CD4-positive, alpha-beta T cell treated with Interleukin-6 for 4 hours (primary cell): ENCODE data around the gene TAB2.

Experiments used
- DNase-seq: peaks from one replicate; pipeline ENCODE4 v3.0.0-alpha.2; 2020; ENCODE audit warnings: mixed read lengths

The TAB2 gene, protein sequence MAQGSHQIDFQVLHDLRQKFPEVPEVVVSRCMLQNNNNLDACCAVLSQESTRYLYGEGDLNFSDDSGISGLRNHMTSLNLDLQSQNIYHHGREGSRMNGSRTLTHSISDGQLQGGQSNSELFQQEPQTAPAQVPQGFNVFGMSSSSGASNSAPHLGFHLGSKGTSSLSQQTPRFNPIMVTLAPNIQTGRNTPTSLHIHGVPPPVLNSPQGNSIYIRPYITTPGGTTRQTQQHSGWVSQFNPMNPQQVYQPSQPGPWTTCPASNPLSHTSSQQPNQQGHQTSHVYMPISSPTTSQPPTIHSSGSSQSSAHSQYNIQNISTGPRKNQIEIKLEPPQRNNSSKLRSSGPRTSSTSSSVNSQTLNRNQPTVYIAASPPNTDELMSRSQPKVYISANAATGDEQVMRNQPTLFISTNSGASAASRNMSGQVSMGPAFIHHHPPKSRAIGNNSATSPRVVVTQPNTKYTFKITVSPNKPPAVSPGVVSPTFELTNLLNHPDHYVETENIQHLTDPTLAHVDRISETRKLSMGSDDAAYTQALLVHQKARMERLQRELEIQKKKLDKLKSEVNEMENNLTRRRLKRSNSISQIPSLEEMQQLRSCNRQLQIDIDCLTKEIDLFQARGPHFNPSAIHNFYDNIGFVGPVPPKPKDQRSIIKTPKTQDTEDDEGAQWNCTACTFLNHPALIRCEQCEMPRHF

DNA sequence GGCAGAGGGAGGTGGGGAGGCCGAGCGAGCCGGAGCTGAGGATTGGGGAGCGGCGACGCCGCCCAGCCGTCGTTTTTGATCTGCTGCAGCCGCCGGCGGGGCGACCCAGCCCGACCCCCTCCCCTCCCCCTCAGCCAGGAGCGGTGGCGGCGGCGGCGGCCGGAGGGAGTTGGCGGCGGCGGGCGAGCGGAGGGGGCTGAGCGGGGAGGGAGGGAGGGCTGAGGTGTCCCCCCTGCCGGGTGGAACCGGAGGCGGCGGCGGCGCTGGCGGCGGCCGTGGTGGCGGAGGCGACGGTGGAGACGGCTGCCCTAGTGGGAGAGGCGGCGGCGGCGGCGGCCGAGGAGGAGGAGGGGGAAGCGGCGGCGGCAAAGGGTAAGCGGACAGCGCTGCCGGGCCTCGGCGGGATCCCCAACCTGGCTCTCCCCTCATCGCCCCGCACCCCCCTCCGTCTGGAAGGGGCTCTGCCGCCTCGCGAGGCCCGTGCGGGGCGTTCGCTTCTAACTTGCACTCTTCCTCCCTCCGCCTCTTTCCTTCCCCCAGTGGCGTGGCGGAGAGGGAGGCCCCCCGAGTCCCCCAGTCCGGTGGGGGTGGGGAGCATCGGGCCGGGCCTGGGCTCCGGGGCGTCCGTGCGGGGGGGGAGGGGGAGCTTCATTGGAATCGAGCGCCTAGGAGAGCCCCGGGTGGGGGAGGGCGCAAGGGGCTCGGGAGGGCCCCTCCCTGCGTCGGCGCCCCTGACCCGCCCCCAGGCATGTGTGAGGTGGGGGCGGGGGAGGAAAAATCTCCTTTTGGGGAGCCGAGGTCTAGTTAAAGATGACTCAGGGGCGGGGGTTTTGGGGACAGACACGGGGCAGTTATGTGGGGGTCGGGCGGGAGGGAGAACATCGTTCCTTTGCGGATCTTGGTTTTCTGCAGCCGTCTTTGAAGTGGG is at the start of gene TAB2:
TAB2 (plus strand) TSS at position 69 of the 928 bp plus-strand sequence. CDS start 52,286 bp downstream, outside the sequence.
- DNase-seq = peak; percentile 77

GRCh38 chr6:149268146-149268545 is 49.4 kb upstream of the TAB2 start:
- DNase-seq = no peak

DNA sequence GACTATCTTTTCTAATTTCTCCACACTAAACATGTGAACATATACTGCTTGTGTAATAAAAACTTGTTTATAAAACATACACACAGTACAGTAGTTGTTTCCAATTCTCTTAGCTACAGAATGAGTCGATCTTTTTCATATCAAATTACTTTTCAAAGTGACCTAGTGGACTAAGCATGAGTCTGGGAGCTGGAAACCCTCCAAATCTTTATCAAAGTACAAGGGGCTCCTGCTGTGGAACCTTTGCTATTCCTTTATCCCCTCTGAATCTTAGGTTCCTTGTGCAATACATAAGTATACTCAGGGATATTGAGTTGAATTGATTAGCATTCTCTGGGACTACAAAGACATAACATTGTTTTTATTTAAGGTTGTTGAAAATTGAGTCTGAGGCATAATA is 48.7 kb upstream of the TAB2 start:
- no peak for DNase-seq

- DNase-seq = no peak
These were observed 46.9 kb upstream of the TAB2 start for GRCh38 chr6:149270616-149271015.

- DNase-seq = peak; percentile 72
These were observed 45.9 kb upstream of the TAB2 start for GRCh38 chr6:149271348-149272340.

GRCh38 chr6:149273318-149273717 is 44.2 kb upstream of the TAB2 start:
- DNase-seq = peak; percentile 15

DNA sequence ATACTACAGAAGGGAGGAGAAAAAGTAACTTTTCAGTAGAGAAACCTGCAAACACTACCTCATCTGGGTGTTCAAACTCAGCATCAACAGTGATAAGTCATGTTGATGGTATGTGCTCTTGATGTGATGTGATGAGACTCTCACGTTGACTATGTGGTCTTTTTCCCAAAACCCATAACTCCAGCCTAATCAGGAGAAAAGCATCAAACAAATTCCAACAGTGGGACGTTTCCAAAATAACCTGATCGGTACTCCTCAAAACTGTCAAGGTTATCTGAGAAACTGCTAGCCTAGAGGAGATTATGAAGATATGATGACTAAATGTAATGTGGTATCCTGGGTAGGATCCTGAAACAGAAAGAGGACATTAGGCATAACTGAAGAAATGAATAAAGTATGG is 41.9 kb upstream of the TAB2 start:
- DNase-seq = no peak

DNA sequence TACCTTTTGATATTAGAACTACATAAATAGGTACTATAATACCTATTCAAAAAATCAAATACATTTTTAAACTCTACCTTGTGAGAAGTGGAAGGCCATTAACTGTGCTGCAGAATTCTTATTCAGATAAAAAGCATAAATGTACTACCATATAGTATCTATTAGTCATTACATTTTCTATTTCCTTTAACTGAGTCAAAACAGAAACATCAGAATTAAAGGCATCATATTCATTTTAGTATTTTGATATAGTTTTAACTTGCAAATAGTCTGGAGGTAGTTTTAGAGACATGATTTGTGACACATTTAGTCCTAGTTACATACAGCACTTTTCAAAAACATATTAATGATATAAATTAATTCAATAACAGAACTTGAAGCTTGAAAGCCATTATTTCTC is 39.9 kb upstream of the TAB2 start:
- no peak for DNase-seq

GRCh38 chr6:149278997-149279396 is 38.5 kb upstream of the TAB2 start:
- no peak for DNase-seq

- no peak for DNase-seq
These were observed 32.6 kb upstream of the TAB2 start for GRCh38 chr6:149284904-149285303.

DNA sequence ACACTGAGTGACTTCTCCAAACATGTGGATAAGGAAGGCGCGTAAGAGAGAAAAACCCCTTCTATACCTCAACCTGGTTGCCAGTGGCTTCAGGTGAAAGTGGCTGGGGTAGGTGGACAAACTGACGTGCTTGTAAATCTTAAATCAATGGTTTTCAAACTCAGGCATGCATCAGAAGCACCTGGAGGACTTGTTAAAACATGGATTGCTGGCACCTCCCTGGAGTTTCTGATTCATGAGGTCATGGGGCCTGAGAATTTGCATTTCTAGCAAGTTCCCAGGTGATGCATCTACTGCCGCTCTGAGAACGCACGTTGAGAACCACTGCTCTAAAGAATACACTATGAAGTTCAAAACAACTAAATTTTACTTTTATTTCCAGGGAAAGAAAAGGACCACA is 31.9 kb upstream of the TAB2 start:
- DNase-seq = no peak

DNA sequence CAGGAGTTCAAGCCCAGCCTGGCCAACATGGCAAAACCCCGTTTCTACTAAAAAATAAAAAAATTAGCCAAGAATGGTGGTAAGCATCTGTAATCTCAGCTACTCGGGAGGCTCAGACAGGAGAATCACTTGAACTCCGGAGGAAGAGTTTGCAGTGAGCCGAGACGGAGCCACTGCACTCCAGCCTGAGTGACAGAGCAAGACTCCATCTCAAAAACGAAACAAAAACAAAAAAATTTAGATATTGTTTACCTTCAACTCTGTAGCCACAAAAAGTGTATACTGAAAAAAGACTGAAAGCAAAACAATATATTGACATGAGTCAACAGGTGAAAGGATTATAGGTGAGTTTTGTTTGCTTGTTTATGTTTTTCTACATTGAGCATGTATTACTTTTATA is 30.6 kb upstream of the TAB2 start:
- DNase-seq = no peak

DNA sequence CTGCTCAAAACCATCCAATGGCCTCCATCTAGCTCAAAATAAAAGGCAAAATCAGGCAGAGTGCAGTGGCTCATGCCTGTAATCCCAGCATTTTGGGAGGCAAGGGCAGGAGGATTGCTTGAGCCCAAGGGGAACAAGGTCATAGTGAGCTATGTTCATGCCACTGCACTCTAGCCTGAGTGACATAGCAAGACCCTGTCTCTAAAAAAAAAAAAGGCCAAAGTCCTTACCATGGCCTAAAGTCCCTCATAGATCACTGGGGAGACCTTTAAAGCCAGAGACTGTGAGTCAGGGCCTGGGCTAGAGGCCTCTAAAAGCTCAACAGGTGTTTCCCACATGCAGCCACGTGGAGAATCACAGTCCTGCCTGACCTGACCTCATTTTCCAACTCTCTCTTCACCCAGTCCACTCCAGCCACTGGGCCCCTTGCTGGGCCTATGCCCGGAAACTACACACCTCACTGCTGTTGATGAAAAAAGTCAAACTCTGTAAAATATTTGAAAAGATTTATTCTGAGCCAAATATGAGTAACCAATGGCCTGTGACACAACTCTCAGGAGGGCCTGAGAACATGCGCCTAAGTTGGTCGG is 28.2 kb upstream of the TAB2 start:
- no peak for DNase-seq

- DNase-seq = no peak
These were observed 27.5 kb upstream of the TAB2 start for GRCh38 chr6:149289966-149290365.

DNA sequence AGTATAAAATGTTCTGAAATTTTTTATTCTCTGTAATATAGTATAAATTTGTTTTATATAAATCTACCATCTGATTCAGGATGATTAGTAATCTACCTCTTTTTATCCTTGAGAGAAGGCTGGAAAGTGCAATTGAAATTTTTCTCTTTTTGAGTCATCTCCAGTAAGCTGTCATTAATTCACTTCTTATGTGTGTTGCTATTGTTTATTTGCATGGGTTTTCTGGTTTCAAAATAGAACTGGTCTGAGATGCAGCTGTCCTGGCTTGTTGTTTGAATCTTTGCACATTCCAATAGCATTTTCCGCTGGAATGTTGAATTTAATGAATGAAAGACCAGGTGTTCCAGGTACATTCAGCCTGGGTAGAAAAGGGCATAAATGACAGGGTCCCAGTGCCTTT is 24.3 kb upstream of the TAB2 start:
- DNase-seq = no peak

DNA sequence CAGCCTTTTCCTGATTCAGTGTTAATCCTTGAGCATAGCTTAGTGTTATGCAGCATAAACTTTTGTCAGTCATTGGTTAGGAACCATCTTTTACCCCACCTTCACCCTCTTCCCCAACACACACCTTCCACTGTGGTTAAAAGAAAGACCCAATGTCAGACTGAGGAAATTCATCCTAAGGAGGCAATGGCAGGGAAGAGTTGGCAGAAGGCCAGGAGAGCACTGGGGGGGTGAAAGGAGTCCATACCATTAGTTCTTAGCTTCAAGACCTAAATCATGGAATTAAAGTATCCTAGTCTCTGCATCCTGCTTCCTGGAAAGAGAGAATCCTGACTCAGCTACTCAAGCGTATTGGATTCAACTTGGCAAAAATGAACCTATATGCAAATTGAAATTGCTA is 16.9 kb upstream of the TAB2 start:
- no peak for DNase-seq

- DNase-seq = no peak
These were observed 14.8 kb upstream of the TAB2 start for GRCh38 chr6:149302723-149303122.

DNA sequence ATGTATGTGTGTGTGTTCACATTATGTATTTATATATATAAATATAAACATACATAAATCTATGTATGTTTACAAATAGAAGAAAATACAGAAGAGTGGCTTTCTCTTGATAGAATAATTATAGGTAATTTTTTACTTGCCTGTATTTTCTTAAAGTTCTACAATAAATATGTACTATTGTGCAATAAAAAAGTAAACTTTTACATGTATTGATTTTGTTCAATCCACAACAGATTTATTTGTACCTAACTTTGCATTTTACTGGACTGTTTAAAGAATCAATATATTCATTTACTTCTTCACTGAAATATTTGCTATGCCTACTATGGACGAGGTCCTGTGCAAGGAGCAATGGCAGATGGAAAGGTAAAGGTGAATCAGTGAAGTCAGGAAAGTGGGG is 14.0 kb upstream of the TAB2 start:
- DNase-seq = no peak

GRCh38 chr6:149305372-149305771 is 12.1 kb upstream of the TAB2 start:
- no peak for DNase-seq

DNA sequence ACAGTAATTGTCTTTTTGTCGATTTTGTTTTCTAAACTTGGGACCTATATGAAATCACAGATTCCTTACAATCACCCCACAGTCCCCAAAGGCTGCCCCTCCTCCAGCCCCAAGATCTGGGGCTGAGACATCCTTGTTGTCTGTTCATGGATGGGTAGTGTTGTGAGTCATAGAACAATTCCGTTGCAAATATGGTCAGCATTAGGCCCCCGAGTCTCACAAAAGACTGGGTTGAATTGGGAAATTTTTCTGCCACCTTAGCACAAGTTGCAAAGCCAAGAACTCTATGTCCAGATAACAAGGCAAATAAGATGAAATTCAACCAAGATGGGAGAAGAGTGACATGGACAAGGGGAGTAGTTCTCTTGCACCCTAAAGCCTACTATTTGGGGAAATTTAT is 10.5 kb upstream of the TAB2 start:
- DNase-seq = no peak

DNA sequence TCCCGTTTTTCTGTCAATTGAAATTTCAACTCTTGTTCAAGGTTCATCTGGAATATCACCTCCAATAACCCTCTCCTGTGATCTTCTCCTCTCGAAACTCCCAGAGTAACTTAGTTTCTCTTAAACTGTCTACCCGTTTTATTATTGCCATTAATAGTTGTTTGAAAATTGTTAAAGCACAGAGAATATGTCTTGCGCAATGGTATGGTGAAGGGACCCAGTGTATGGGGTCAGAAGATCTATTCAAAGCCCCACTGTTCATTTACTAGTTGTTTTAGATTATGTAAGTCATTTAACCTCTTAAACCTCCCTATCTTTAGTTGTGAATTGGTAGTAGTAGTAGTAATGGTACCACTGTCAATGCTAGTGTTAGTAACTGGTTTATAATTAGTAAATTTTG is 6.2 kb upstream of the TAB2 start:
- DNase-seq = no peak

- no peak for DNase-seq
These were observed 5.7 kb upstream of the TAB2 start for GRCh38 chr6:149311766-149312165.
